ENCODE results near the gene SH3BP4. TPM values are rescaled to one million over a fixed set of nuclear protein-coding genes. Genes with fewer than 3 reads are reported as not detected.

The SH3BP4 gene
- total and polyA plus RNA-seq, 2 donors (not counting 1 experiment from before 2014, with no cell fraction given), result 1.00 to 1.3 TPM

GRCh38 chr2:234986876-234987720 is 35.3 kb downstream of the SH3BP4 start:
- no peaks in the 10 kb centered on the region for H3K36me3 ChIP-seq (replicated peaks in 1 of 2; ENCODE audit: control extremely low read depth in 1 of 2, control insufficient read depth in 1 of 2, extremely low read depth in 1 of 2, insufficient read depth in 2 of 2, low read length in 1 of 2)
- H4K20me1 ChIP-seq (ENCODE audit: control insufficient read depth, insufficient read depth, low read length, poor library complexity, severe bottlenecking), result no peaks in the 10 kb centered on the region
- Mint-ChIP-seq H3K4me1 (no peaks in the 10 kb centered on the region), H3K27ac (no peak overlapping the region), H3K9me3 (ENCODE audit: insufficient read depth) (no peaks in the 10 kb centered on the region), H3K27me3 (peaks cover 11% of the 10 kb centered on the region), H3K4me3 (no peak overlapping the region)
- POLR2A ChIA-PET, result no interaction called here
- H3K4me1 ChIP-seq (ENCODE audit: control insufficient read depth in 2 of 2, insufficient read depth in 2 of 2, low read length in 2 of 2), result peaks cover 0 to 6% of the 10 kb centered on the region in 2 donors
- no peak overlapping the region for H3K27ac ChIP-seq (ENCODE audit: low read length in 2 of 2)
- no peak overlapping the region for H3K4me2 ChIP-seq (replicated peaks; ENCODE audit: low read depth, low read length, poor library complexity, severe bottlenecking)
- DNase-seq (no peak), ATAC-seq (ENCODE audit: low read depth) (no peak)
- H3K9ac ChIP-seq (ENCODE audit: low read length), result no peak overlapping the region
- peaks cover 0 to 4% (median 0%) of the 10 kb centered on the region in 3 donors for H3K9me3 ChIP-seq (ENCODE audit: control extremely low read depth in 1 of 3, control insufficient read depth in 2 of 3, insufficient read depth in 1 of 3, low read length in 2 of 3)
- intact Hi-C loops (cut with micrococcal nuclease), result no loop called here
- H3K27me3 ChIP-seq (replicated peaks in 1 of 4; ENCODE audit: control extremely low read depth in 1 of 4, control insufficient read depth in 3 of 4, insufficient read depth in 4 of 4, low read length in 3 of 4), result peaks cover 0 to 6% (median 0%) of the 10 kb centered on the region in 4 experiments
- H3K4me3 ChIP-seq (ENCODE audit: control extremely low read depth in 1 of 5, extremely low read depth in 1 of 5, insufficient read depth in 1 of 5, low read depth in 2 of 5, low read length in 4 of 5), result no peak overlapping the region
- CTCF ChIA-PET, result no interaction called here
- no peak for TF ChIP-seq CTCF (IDR thresholded peaks at IDR 0.05)
- no peaks in the 10 kb centered on the region for H3K79me2 ChIP-seq (ENCODE audit: control insufficient read depth, insufficient read depth, low read length)
- H2AFZ ChIP-seq (ENCODE audit: insufficient read depth, low read depth, low read length, poor library complexity, severe bottlenecking), result no peak overlapping the region
- 84% methylated on average over 11 of the region's 17 CpGs for WGBS (ENCODE audit: insufficient coverage)

GRCh38 chr2:234987754-234988153 is 35.9 kb downstream of the SH3BP4 start:
- H3K27ac Mint-ChIP-seq, result no peak overlapping the region
- ChIA-PET POLR2A (no interaction called here), CTCF (no interaction called here)
- peaks cover 11% of the 10 kb centered on the region for H3K27me3 Mint-ChIP-seq
- no peak overlapping the region for H3K4me3 Mint-ChIP-seq
- H3K9me3 Mint-ChIP-seq (ENCODE audit: insufficient read depth), result no peaks in the 10 kb centered on the region
- DNase-seq (no peak), ATAC-seq (ENCODE audit: low read depth) (no peak)
- H3K4me1 ChIP-seq (ENCODE audit: control insufficient read depth in 2 of 2, insufficient read depth in 2 of 2, low read length in 2 of 2), result peaks cover 0 to 5% of the 10 kb centered on the region in 2 donors
- no peaks in the 10 kb centered on the region for H3K36me3 ChIP-seq (replicated peaks in 1 of 2; ENCODE audit: control extremely low read depth in 1 of 2, control insufficient read depth in 1 of 2, extremely low read depth in 1 of 2, insufficient read depth in 2 of 2, low read length in 1 of 2)
- no peak for TF ChIP-seq EZH2 (IDR thresholded peaks at IDR 0.05; ENCODE audit: borderline replicate concordance, insufficient read depth, low read depth, low read length, poor library complexity, severe bottlenecking)
- TF ChIP-seq CTCF (IDR thresholded peaks at IDR 0.05), result no peak
- H4K20me1 ChIP-seq (ENCODE audit: control insufficient read depth, insufficient read depth, low read length, poor library complexity, severe bottlenecking), result no peaks in the 10 kb centered on the region
- H3K4me3 ChIP-seq (ENCODE audit: control extremely low read depth in 1 of 5, extremely low read depth in 1 of 5, insufficient read depth in 1 of 5, low read depth in 2 of 5, low read length in 4 of 5), result no peak overlapping the region
- peaks cover 0 to 8% (median 0%) of the 10 kb centered on the region in 3 donors for H3K9me3 ChIP-seq (ENCODE audit: control extremely low read depth in 1 of 3, control insufficient read depth in 2 of 3, insufficient read depth in 1 of 3, low read length in 2 of 3)
- no peak overlapping the region for H2AFZ ChIP-seq (ENCODE audit: insufficient read depth, low read depth, low read length, poor library complexity, severe bottlenecking)
- no peak overlapping the region for H3K4me2 ChIP-seq (replicated peaks; ENCODE audit: low read depth, low read length, poor library complexity, severe bottlenecking)
- peaks cover 0 to 6% (median 0%) of the 10 kb centered on the region in 4 experiments for H3K27me3 ChIP-seq (replicated peaks in 1 of 4; ENCODE audit: control extremely low read depth in 1 of 4, control insufficient read depth in 3 of 4, insufficient read depth in 4 of 4, low read length in 3 of 4)
- H3K9ac ChIP-seq (ENCODE audit: low read length), result no peak overlapping the region
- no peaks in the 10 kb centered on the region for H3K4me1 Mint-ChIP-seq
- H3K27ac ChIP-seq (ENCODE audit: low read length in 2 of 2), result no peak overlapping the region
- intact Hi-C loops (cut with micrococcal nuclease), result no loop called here
- no peaks in the 10 kb centered on the region for H3K79me2 ChIP-seq (ENCODE audit: control insufficient read depth, insufficient read depth, low read length)
- WGBS (ENCODE audit: insufficient coverage), result 94% methylated on average over 7 of the region's 7 CpGs
